CD14-positive monocyte (primary cell): Measurements from ENCODE around the gene ISCA1. TPM values are rescaled to one million over a fixed set of nuclear protein-coding genes. Genes with fewer than 3 reads are reported as not detected.

Experiments used
- DNase-seq, 3 donors: peaks; one replicate each; pipeline ENCODE4 v3.0.0-alpha.2; 2011 to 2022
- H2AFZ ChIP-seq: 2 replicates; pipeline ENCODE4 v1.6.0; 2012; ENCODE audit warnings: mild to moderate bottlenecking, low read depth, low read length, inconsistent platforms; ENCODE audit not compliant: insufficient read depth, poor library complexity, severe bottlenecking
- H3K27ac ChIP-seq, 2 donors: 1 replicate in 1 of 2; 2 replicates in 1 of 2; pipeline ENCODE4 v1.5.1; 2012 to 2013; ENCODE audit warnings: low read length in 2 of 2, control low read depth in 1 of 2, inconsistent platforms in 1 of 2, low read depth in 1 of 2, mild to moderate bottlenecking in 1 of 2
- H3K27me3 ChIP-seq, 2 donors: one replicate each; pipeline versions ENCODE4 v1.6.0 to v1.6.1; 2011 to 2013; ENCODE audit warnings: low read length in 2 of 2; ENCODE audit not compliant: control insufficient read depth in 2 of 2, insufficient read depth in 2 of 2
- H3K36me3 ChIP-seq, 2 donors: replicated peaks in 1 of 2; 1 replicate in 1 of 2; 2 replicates in 1 of 2; pipeline versions ENCODE4 v1.5.1 to v1.6.1; 2012 to 2013; ENCODE audit warnings: low read length in 2 of 2, control low read depth in 1 of 2, inconsistent platforms in 1 of 2, mild to moderate bottlenecking in 1 of 2; ENCODE audit not compliant: insufficient read depth in 2 of 2, control insufficient read depth in 1 of 2
- H3K4me1 ChIP-seq, 2 donors: 1 replicate in 1 of 2; 2 replicates in 1 of 2; pipeline versions ENCODE4 v1.5.1 to v1.6.1; 2012 to 2013; ENCODE audit warnings: low read length in 2 of 2, control low read depth in 1 of 2, inconsistent platforms in 1 of 2, mild to moderate bottlenecking in 1 of 2, moderate library complexity in 1 of 2; ENCODE audit not compliant: insufficient read depth in 2 of 2, control insufficient read depth in 1 of 2
- H3K4me2 ChIP-seq: replicated peaks from 2 replicates; pipeline ENCODE3; 2012; ENCODE audit warnings: low read length, moderate library complexity, mild to moderate bottlenecking; ENCODE audit not compliant: poor library complexity, severe bottlenecking; ENCODE audit errors: extremely low read depth
- H3K4me3 ChIP-seq, 3 experiments: fragments of 200-600 bp in 1 of 3; sonication (generic) in 1 of 3; replicated peaks in 1 of 3; 1 replicate in 2 of 3; 2 replicates in 1 of 3; pipeline ENCODE4 v1.5.1; 2011 to 2013; ENCODE audit warnings: low read length in 3 of 3, mild to moderate bottlenecking in 3 of 3, control low read depth in 2 of 3, low read depth in 2 of 3, inconsistent platforms in 1 of 3, moderate library complexity in 1 of 3
- H3K79me2 ChIP-seq: 2 replicates; pipeline ENCODE4 v1.6.0; 2012; ENCODE audit warnings: mild to moderate bottlenecking, control low read depth, inconsistent platforms, low read length, moderate library complexity; ENCODE audit not compliant: insufficient read depth
- H3K9ac ChIP-seq: 2 replicates; pipeline ENCODE4 v1.6.0; 2017; ENCODE audit warnings: low read length, mild to moderate bottlenecking; ENCODE audit not compliant: insufficient read depth, poor library complexity, severe bottlenecking
- H3K9me3 ChIP-seq, 2 donors: replicated peaks in 1 of 2; 1 replicate in 1 of 2; 2 replicates in 1 of 2; pipeline versions ENCODE4 v1.5.1 to v1.6.1; 2012 to 2013; ENCODE audit warnings: low read length in 2 of 2, control low read depth in 1 of 2; ENCODE audit not compliant: control insufficient read depth in 1 of 2, insufficient read depth in 1 of 2
- H4K20me1 ChIP-seq: 2 replicates; pipeline ENCODE4 v1.6.0; 2012; ENCODE audit warnings: mild to moderate bottlenecking, low read length, control low read depth, moderate library complexity; ENCODE audit not compliant: insufficient read depth
- H3K27ac Mint-ChIP-seq, 7 donors: one replicate each; pipeline ENCODE4 v1.8.0; 2020; ENCODE audit warnings: mild to moderate bottlenecking in 7 of 7, mixed read lengths in 7 of 7, moderate library complexity in 6 of 7, inconsistent platforms in 2 of 7
- H3K27me3 Mint-ChIP-seq, 3 donors: one replicate each; pipeline ENCODE4 v1.8.0; 2021 to 2022; ENCODE audit warnings: low read depth in 3 of 3, mild to moderate bottlenecking in 3 of 3, mixed read lengths in 3 of 3, moderate library complexity in 3 of 3, inconsistent platforms in 1 of 3
- H3K36me3 Mint-ChIP-seq, 2 donors: one replicate each; pipeline ENCODE4 v1.8.0; 2020; ENCODE audit warnings: mixed read lengths in 2 of 2, inconsistent platforms in 1 of 2, mild to moderate bottlenecking in 1 of 2
- H3K4me1 Mint-ChIP-seq: one replicate; pipeline ENCODE4 v1.8.0; 2020; ENCODE audit warnings: mild to moderate bottlenecking, mixed read lengths
- H3K4me3 Mint-ChIP-seq, 2 donors: one replicate each; pipeline ENCODE4 v1.8.0; 2020; ENCODE audit warnings: mild to moderate bottlenecking in 2 of 2, mixed read lengths in 2 of 2, moderate library complexity in 1 of 2
- H3K9me3 Mint-ChIP-seq, 7 donors: one replicate each; pipeline ENCODE4 v1.8.0; 2020 to 2022; ENCODE audit warnings: mixed read lengths in 7 of 7, mild to moderate bottlenecking in 6 of 7, moderate library complexity in 6 of 7, inconsistent platforms in 2 of 7
- CTCF ChIP-seq: fragments of 200-600 bp; IDR thresholded peaks from one replicate; pipeline ENCODE4 v1.8.0; 2022; ENCODE audit warnings: antibody characterized with exemption, mild to moderate bottlenecking
- WGBS: methylation state at CpG from one replicate; pipeline ENCODE4 v1.1.5; 2013; ENCODE audit warnings: missing lambda C conversion rate; ENCODE audit not compliant: insufficient coverage; 5-methylcytosine and 5-hydroxymethylcytosine counted together
- intact Hi-C, 2 donors: fragments of 100-400 bp; cut with micrococcal nuclease; formaldehyde crosslinking; loops; one replicate each; pipeline versions ENCODE4 v1.15.0 to v1.15.1; 2023
- polyA minus RNA-seq: library from RNA; depleted of rRNA, polyadenylated mRNA; stranded (reverse); fragments of >200 nt; gene quantifications from 2 replicates; pipeline ENCODE4 v1.2.3, GENCODE V29; 2012
- polyA plus RNA-seq, 3 donors: library from polyadenylated mRNA; depleted of rRNA in 1 of 3; unstranded in 2 of 3; stranded (reverse) in 1 of 3; fragments of 300-500 nt in 2 of 3; fragments of >200 nt in 1 of 3; fragmentation: Illumina TruSeq in 2 of 3; gene quantifications; 1 replicate in 2 of 3; 2 replicates in 1 of 3; pipeline ENCODE4 v1.2.3, GENCODE V29; 2012 to 2021
- total RNA-seq, 12 experiments: library from RNA in 1 of 12; stranded (reverse) in 1 of 12; fragments of 120-200 nt in 1 of 12; gene quantifications; one replicate each; pipeline ENCODE4 v1.2.4 and lab custom pipeline; 2013 to 2026; ENCODE audit warnings: mixed read lengths in 6 of 12, inconsistent platforms in 1 of 12

Gene ISCA1
- 22.6 TPM for total RNA-seq (2013)
- 10 to 100 TPM; 13.2 to 46.7 (median 36.9) TPM for polyA plus RNA-seq
- polyA minus RNA-seq, result 7.8 and 10.1 TPM in 2 replicates
- 5.8 to 39.6 (median 33.2) reads per million in 11 experiments for total RNA-seq (lab: John Stamatoyannopoulos, UW)

GRCh38 chr9:86282077-86282978, at the start of gene ISCA1:
TSS of gene ISCA1 (minus strand) at chr9:86282538. CDS start at chr9:86282458, 80 bp downstream.
- H3K4me3 ChIP-seq, result peak within 1 kb of the TSS; percentile 58 to 91 (median 69)
- Mint-ChIP-seq H3K27me3 (peaks cover 3 to 5% (median 4%) of the 10 kb centered on the region in 3 donors), H3K4me3 (peak within 1 kb of the TSS; percentile 93 to 98), H3K9me3 (no peaks in the 10 kb centered on the region), H3K4me1 (peaks cover 39% of the 10 kb centered on the region), H3K36me3 (peaks cover 8 to 14% of the 10 kb centered on the region in 2 donors), H3K27ac (peak within 1 kb of the TSS; percentile 92 to 98 (median 96))
- H3K27ac ChIP-seq, result peak within 1 kb of the TSS; percentile 74 to 93
- H3K4me1 ChIP-seq, result peaks cover 14 to 21% of the 10 kb centered on the region in 2 donors
- H3K79me2 ChIP-seq, result peaks cover 30% of the 10 kb centered on the region
- DNase-seq, result peak; percentile 87 to 89 (median 88)
- intact Hi-C loops, result loop anchor here (5.0 to 10.0 kb wide), 3 partner anchors 52 to 340 kb away; partner anchors contain the start of genes NAA35 (in 2 of the 2) and TUT7 (in 1 of the 2)
- H3K4me2 ChIP-seq, result peak within 1 kb of the TSS; percentile 94
- WGBS, result under 1% methylated on average over 101 of the region's 101 CpGs
- no peak for TF ChIP-seq CTCF
- H3K27me3 ChIP-seq, result no peaks in the 10 kb centered on the region
- peaks cover 47% of the 10 kb centered on the region for H4K20me1 ChIP-seq
- peak within 1 kb of the TSS; percentile 84 for H2AFZ ChIP-seq
- H3K9me3 ChIP-seq, result no peaks in the 10 kb centered on the region
- peak within 1 kb of the TSS; percentile 89 for H3K9ac ChIP-seq
- peaks cover 6 to 16% of the 10 kb centered on the region in 2 donors for H3K36me3 ChIP-seq

- no peak for TF ChIP-seq CTCF
- Mint-ChIP-seq H3K27ac (peak overlapping the region in 2 of 7 donors; percentile 20 to 72), H3K4me1 (no peaks in the 10 kb centered on the region), H3K36me3 (peaks cover 84 to 93% of the 10 kb centered on the region in 2 donors), H3K27me3 (no peaks in the 10 kb centered on the region), H3K4me3 (no peak overlapping the region), H3K9me3 (peaks cover 0 to 2% (median 0%) of the 10 kb centered on the region in 7 donors)
- Histone ChIP-seq H3K4me1 (no peaks in the 10 kb centered on the region), H4K20me1 (peaks cover 70% of the 10 kb centered on the region), H3K9me3 (no peaks in the 10 kb centered on the region), H3K36me3 (peaks cover 83 to 100% of the 10 kb centered on the region in 2 donors), H3K4me2 (no peak overlapping the region), H3K9ac (no peak overlapping the region), H3K4me3 (no peak overlapping the region), H3K27me3 (no peaks in the 10 kb centered on the region), H3K27ac (no peak overlapping the region), H2AFZ (no peak overlapping the region), H3K79me2 (no peaks in the 10 kb centered on the region)
- no peak for DNase-seq
- intact Hi-C loops, result loop anchor here in 1 of 2 donors (10.0 kb wide), 1 partner anchor 45 kb away; the partner anchor contains the start of gene ISCA1
- 100% methylated on average over 1 of the region's 5 CpGs for WGBS
Measured at GRCh38 chr9:86330186-86330585, 47.8 kb upstream of the ISCA1 start.
